Esophagus (tissue), 2 donors: ENCODE measurements around the gene MCOLN1. TPM values are rescaled to one million over a fixed set of nuclear protein-coding genes. Genes with fewer than 3 reads are reported as not detected.
"Not testable (repeated sequence)": the region's sequence is repeated elsewhere in the genome, so short reads cannot be mapped to it uniquely, and the experiment has no call there.

Source experiments
- H3K27ac ChIP-seq, 2 donors: one replicate each; pipeline ENCODE4 v1.5.1; 2013; ENCODE audit warnings: low read depth in 2 of 2, mild to moderate bottlenecking in 2 of 2, inconsistent platforms in 1 of 2, low read length in 1 of 2, moderate library complexity in 1 of 2
- H3K27me3 ChIP-seq, 2 donors: one replicate each; pipeline ENCODE4 v1.6.1; 2013; ENCODE audit warnings: low read length in 2 of 2, control low read depth in 1 of 2, mild to moderate bottlenecking in 1 of 2; ENCODE audit not compliant: insufficient read depth in 2 of 2, control insufficient read depth in 1 of 2
- H3K36me3 ChIP-seq, 2 donors: one replicate each; pipeline ENCODE4 v1.6.1; 2013; ENCODE audit warnings: low read length in 1 of 2; ENCODE audit not compliant: control insufficient read depth in 2 of 2, insufficient read depth in 2 of 2
- H3K4me1 ChIP-seq, 2 donors: one replicate each; pipeline ENCODE4 v1.6.1; 2013; ENCODE audit warnings: low read length in 1 of 2; ENCODE audit not compliant: control insufficient read depth in 2 of 2, insufficient read depth in 2 of 2
- H3K4me3 ChIP-seq, 2 donors: one replicate each; pipeline ENCODE4 v1.5.1; 2013; ENCODE audit warnings: low read length in 2 of 2, mild to moderate bottlenecking in 2 of 2, low read depth in 1 of 2, moderate library complexity in 1 of 2
- H3K9me3 ChIP-seq, 2 donors: one replicate each; pipeline ENCODE4 v1.6.1; 2013; ENCODE audit warnings: mild to moderate bottlenecking in 2 of 2, low read depth in 1 of 2, low read length in 1 of 2, moderate library complexity in 1 of 2; ENCODE audit not compliant: control insufficient read depth in 2 of 2, insufficient read depth in 1 of 2
- WGBS, 2 donors: extraction: QIAGEN DNeasy Blood & Tissue Kit; methylation state at CpG; one replicate each; pipeline ENCODE4 v1.1.7; 2013; 5-methylcytosine and 5-hydroxymethylcytosine counted together
- polyA plus RNA-seq, 2 donors: library from polyadenylated mRNA; stranded (reverse); fragments of 200-250 nt; gene quantifications; one replicate each; pipeline ENCODE4 v1.2.3, GENCODE V29; 2013
- donor health status: healthy with polysubstance abuse.
- donor health status: Bipolar disorder and iron deficiency.

MCOLN1 gene
- polyA plus RNA-seq, 2 donors = 13.4 to 17.2 TPM

GRCh38 chr19:7561325-7561724 lies 38.9 kb downstream of the MCOLN1 start:
- Histone ChIP-seq H3K4me1 (no peaks in the 10 kb centered on the region), H3K27me3 (no peaks in the 10 kb centered on the region), H3K27ac (no peak overlapping the region), H3K4me3 (no peak overlapping the region), H3K9me3 (peaks cover 0 to 2% of the 10 kb centered on the region in 2 donors), H3K36me3 (peaks cover 13 to 27% of the 10 kb centered on the region in 2 donors)
- 85 to 90% methylated on average over 11 to 17 of the region's 17 CpGs for WGBS, 2 donors

GRCh38 chr19:7562646-7563393 lies 40.4 kb downstream of the MCOLN1 start:
- no peak overlapping the region for H3K4me3 ChIP-seq
- 54 to 56% methylated on average over 15 to 16 of the region's 16 CpGs for WGBS, 2 donors
- H3K27ac ChIP-seq = no peak overlapping the region
- H3K27me3 ChIP-seq = no peaks in the 10 kb centered on the region
- H3K9me3 ChIP-seq = no peaks in the 10 kb centered on the region
- no peaks in the 10 kb centered on the region for H3K4me1 ChIP-seq
- H3K36me3 ChIP-seq = peaks cover 6 to 15% of the 10 kb centered on the region in 2 donors

GRCh38 chr19:7564866-7565265 lies 42.4 kb downstream of the MCOLN1 start:
- H3K27ac ChIP-seq = no peak overlapping the region
- no peaks in the 10 kb centered on the region for H3K4me1 ChIP-seq
- WGBS, 2 donors = 88 to 93% methylated on average over 4 of the region's 4 CpGs
- no peaks in the 10 kb centered on the region for H3K27me3 ChIP-seq
- no peak overlapping the region for H3K4me3 ChIP-seq
- H3K36me3 ChIP-seq = peaks cover 3 to 6% of the 10 kb centered on the region in 2 donors
- H3K9me3 ChIP-seq = no peaks in the 10 kb centered on the region

- Histone ChIP-seq H3K36me3 (peaks cover 3% of the 10 kb centered on the region in 2 donors), H3K9me3 (no peaks in the 10 kb centered on the region), H3K4me3 (no peak overlapping the region), H3K27ac (no peak overlapping the region), H3K4me1 (no peaks in the 10 kb centered on the region), H3K27me3 (no peaks in the 10 kb centered on the region)
- 73 to 92% methylated on average over 5 of the region's 5 CpGs for WGBS, 2 donors
Measured at GRCh38 chr19:7565332-7565731, 42.9 kb downstream of the MCOLN1 start.

GRCh38 chr19:7570761-7571160 lies 48.3 kb downstream of the MCOLN1 start:
- H3K27me3 ChIP-seq = no peaks in the 10 kb centered on the region
- no peak overlapping the region for H3K27ac ChIP-seq
- H3K4me3 ChIP-seq = no peak overlapping the region
- no peaks in the 10 kb centered on the region for H3K4me1 ChIP-seq
- no peaks in the 10 kb centered on the region for H3K36me3 ChIP-seq
- WGBS, 2 donors = 45 to 61% methylated on average over 5 of the region's 5 CpGs
- H3K9me3 ChIP-seq = no peaks in the 10 kb centered on the region

GRCh38 chr19:7575434-7576040 lies 53.1 kb downstream of the MCOLN1 start:
- 66 to 70% methylated on average over 9 of the region's 9 CpGs for WGBS, 2 donors
- Histone ChIP-seq H3K4me3 (no peak overlapping the region), H3K4me1 (no peaks in the 10 kb centered on the region), H3K27ac (no peak overlapping the region), H3K27me3 (no peaks in the 10 kb centered on the region), H3K36me3 (no peaks in the 10 kb centered on the region), H3K9me3 (no peaks in the 10 kb centered on the region)

- H3K4me3 ChIP-seq, H3K27ac ChIP-seq, H3K27me3 ChIP-seq, H3K9me3 ChIP-seq, H3K4me1 ChIP-seq, H3K36me3 ChIP-seq: not testable (repeated sequence)
- WGBS, 2 donors = 92 to 95% methylated on average over 1 of the region's 1 CpG
Measured at GRCh38 chr19:7577422-7577821, 55.0 kb downstream of the MCOLN1 start.

GRCh38 chr19:7578127-7578526 lies 55.7 kb downstream of the MCOLN1 start:
- Histone ChIP-seq H3K9me3 (no peaks in the 10 kb centered on the region), H3K4me1 (no peaks in the 10 kb centered on the region), H3K27me3 (no peaks in the 10 kb centered on the region), H3K4me3 (no peak overlapping the region), H3K27ac (no peak overlapping the region), H3K36me3 (no peaks in the 10 kb centered on the region)
- WGBS, 2 donors = 56 to 59% methylated on average over 6 of the region's 6 CpGs

GRCh38 chr19:7579182-7579581 lies 56.8 kb downstream of the MCOLN1 start:
- H3K27me3 ChIP-seq = no peaks in the 10 kb centered on the region
- 55 to 61% methylated on average over 6 of the region's 6 CpGs for WGBS, 2 donors
- no peaks in the 10 kb centered on the region for H3K9me3 ChIP-seq
- no peak overlapping the region for H3K4me3 ChIP-seq
- H3K36me3 ChIP-seq = no peaks in the 10 kb centered on the region
- H3K27ac ChIP-seq = no peak overlapping the region
- H3K4me1 ChIP-seq = no peaks in the 10 kb centered on the region

GRCh38 chr19:7582446-7582845 lies 60.0 kb downstream of the MCOLN1 start:
- 43 to 50% methylated on average over 11 of the region's 11 CpGs for WGBS, 2 donors
- Histone ChIP-seq H3K27me3 (no peaks in the 10 kb centered on the region), H3K4me3 (no peak overlapping the region), H3K9me3 (no peaks in the 10 kb centered on the region), H3K36me3 (no peaks in the 10 kb centered on the region), H3K27ac (no peak overlapping the region), H3K4me1 (no peaks in the 10 kb centered on the region)
